T-cell (primary cell): ENCODE data around the gene MRPS34. TPM values are rescaled to one million over a fixed set of nuclear protein-coding genes. Genes with fewer than 3 reads are reported as not detected.

Source experiments
- ATAC-seq, 4 experiments: fragments of 200-7000 bp in 3 of 4; fragments of 150-1000 bp in 1 of 4; cut with Tn5 transposase; replicated peaks in 1 of 4; 1 replicate in 3 of 4; 2 replicates in 1 of 4; pipeline ENCODE4 v1.10.0; 2021; ENCODE audit warnings: moderate library complexity in 3 of 4, mild to moderate bottlenecking in 2 of 4, moderate number of reproducible peaks in 1 of 4
- CTCF ChIA-PET, 2 donors: fragments of 300-600 bp; sonication (Branson Sonifier 250); formaldehyde crosslinking; loops; one replicate each; lab custom pipeline; 2022; ENCODE audit warnings: antibody characterized with exemption in 2 of 2; lab: Charles Lee
- POLR2A ChIA-PET, 2 donors: fragments of 300-600 bp; sonication (Branson Sonifier 250); formaldehyde crosslinking; loops; one replicate each; lab custom pipeline; 2022; ENCODE audit warnings: antibody characterized with exemption in 2 of 2; lab: Charles Lee
- DNase-seq, 35 experiments: peaks; one replicate each; pipeline versions ENCODE4 v3.0.0 to v3.0.0-alpha.2; 2013 to 2023
- H3K27ac ChIP-seq: one replicate; pipeline ENCODE4 v1.5.1; 2013; ENCODE audit warnings: low read length
- H3K27me3 ChIP-seq, 2 experiments: replicated peaks in 1 of 2; 1 replicate in 1 of 2; 2 replicates in 1 of 2; pipeline versions ENCODE4 v1.6.1 to v1.7.0; 2013; ENCODE audit warnings: low read length in 1 of 2, mixed read lengths in 1 of 2; ENCODE audit not compliant: control insufficient read depth in 2 of 2, insufficient read depth in 2 of 2; ENCODE audit errors: extremely low read depth in 1 of 2
- H3K36me3 ChIP-seq, 2 donors: 1 replicate in 1 of 2; 2 replicates in 1 of 2; pipeline versions ENCODE4 v1.6.1 to v1.7.0; 2013; ENCODE audit warnings: low read length in 1 of 2; ENCODE audit not compliant: control insufficient read depth in 2 of 2, insufficient read depth in 1 of 2; ENCODE audit errors: extremely low read depth in 1 of 2
- H3K4me1 ChIP-seq, 2 experiments: 1 replicate in 1 of 2; 2 replicates in 1 of 2; pipeline versions ENCODE4 v1.6.1 to v1.7.0; 2013; ENCODE audit warnings: low read length in 2 of 2, mixed read lengths in 1 of 2; ENCODE audit not compliant: insufficient read depth in 2 of 2, control insufficient read depth in 1 of 2; ENCODE audit errors: extremely low read depth in 1 of 2
- H3K4me3 ChIP-seq, 2 donors: 1 replicate in 1 of 2; 2 replicates in 1 of 2; pipeline versions ENCODE4 v1.5.1 to v1.7.0; 2013; ENCODE audit warnings: mild to moderate bottlenecking in 2 of 2, low read length in 1 of 2, moderate library complexity in 1 of 2; ENCODE audit not compliant: control insufficient read depth in 1 of 2; ENCODE audit errors: extremely low read depth in 1 of 2
- H3K9me3 ChIP-seq: 2 replicates; pipeline ENCODE4 v1.7.0; 2013
- H3K27ac Mint-ChIP-seq, 2 donors: one replicate each; pipeline ENCODE4 v1.8.0; 2020 to 2021; ENCODE audit warnings: mild to moderate bottlenecking in 2 of 2, mixed read lengths in 2 of 2
- H3K27me3 Mint-ChIP-seq, 2 donors: one replicate each; pipeline ENCODE4 v1.8.0; 2021 to 2022; ENCODE audit warnings: mixed read lengths in 2 of 2
- H3K36me3 Mint-ChIP-seq: one replicate; pipeline ENCODE4 v1.8.0; 2021; ENCODE audit warnings: mixed read lengths
- H3K4me1 Mint-ChIP-seq, 3 donors: one replicate each; pipeline ENCODE4 v1.8.0; 2020 to 2022; ENCODE audit warnings: mixed read lengths in 3 of 3, mild to moderate bottlenecking in 1 of 3
- H3K4me3 Mint-ChIP-seq, 3 donors: one replicate each; pipeline ENCODE4 v1.8.0; 2020 to 2022; ENCODE audit warnings: mild to moderate bottlenecking in 3 of 3, mixed read lengths in 3 of 3, moderate library complexity in 3 of 3
- H3K9me3 Mint-ChIP-seq, 3 donors: one replicate each; pipeline ENCODE4 v1.8.0; 2020 to 2022; ENCODE audit warnings: mixed read lengths in 3 of 3
- WGBS: methylation state at CpG from one replicate; pipeline ENCODE4 v1.1.5; 2013; ENCODE audit warnings: missing lambda C conversion rate; ENCODE audit not compliant: insufficient coverage; 5-methylcytosine and 5-hydroxymethylcytosine counted together
- total RNA-seq, 35 experiments: library from RNA in 6 of 35; stranded (reverse) in 6 of 35; fragments of 120-200 nt in 1 of 35; gene quantifications; one replicate each; pipeline versions ENCODE4 v1.2.1 to v1.2.4 and lab custom pipeline; 2013 to 2026

MRPS34 gene
- total RNA-seq, 5 donors from 2014 or later (not counting 1 experiment from before 2014, with no cell fraction given): 37.5 to 91.2 (median 77.9) TPM

- ChIA-PET POLR2A (interaction anchor here in 1 of 2 donors (0.6 kb wide), 1 partner anchor 135 kb away, joined by 5 read pairs; no protein-coding TSS in a partner anchor), CTCF (no interaction called here)
- ATAC-seq (no peak), DNase-seq (no peak)
- peaks cover 5% of the 10 kb centered on the region for H3K36me3 Mint-ChIP-seq
- peaks cover 0 to 9% of the 10 kb centered on the region in 2 experiments for H3K4me1 ChIP-seq
- 96% methylated on average over 54 of the region's 59 CpGs for WGBS
- H3K27ac Mint-ChIP-seq: no peak overlapping the region
- H3K4me3 Mint-ChIP-seq: no peak overlapping the region
- peaks cover 0 to 4% (median 1%) of the 10 kb centered on the region in 3 donors for H3K4me1 Mint-ChIP-seq
- no peaks in the 10 kb centered on the region for H3K27me3 ChIP-seq
- H3K36me3 ChIP-seq: peaks cover 14 to 32% of the 10 kb centered on the region in 2 donors
- no peaks in the 10 kb centered on the region for H3K9me3 ChIP-seq
- no peaks in the 10 kb centered on the region for H3K9me3 Mint-ChIP-seq
- H3K4me3 ChIP-seq: no peak overlapping the region
- H3K27ac ChIP-seq: no peak overlapping the region
- H3K27me3 Mint-ChIP-seq: no peaks in the 10 kb centered on the region
Observed at GRCh38 chr16:1791943-1792812, 19.2 kb upstream of the MRPS34 start.

- Mint-ChIP-seq H3K27ac (no peak overlapping the region), H3K27me3 (no peaks in the 10 kb centered on the region), H3K36me3 (peaks cover 5% of the 10 kb centered on the region), H3K9me3 (no peaks in the 10 kb centered on the region), H3K4me1 (peaks cover 0 to 4% (median 1%) of the 10 kb centered on the region in 3 donors), H3K4me3 (no peak overlapping the region)
- Histone ChIP-seq H3K4me3 (no peak overlapping the region), H3K27me3 (no peaks in the 10 kb centered on the region), H3K36me3 (peaks cover 19 to 40% of the 10 kb centered on the region in 2 donors), H3K4me1 (peaks cover 0 to 13% of the 10 kb centered on the region in 2 experiments), H3K9me3 (no peaks in the 10 kb centered on the region), H3K27ac (no peak overlapping the region)
- ATAC-seq (no peak), DNase-seq (no peak)
- ChIA-PET POLR2A (no interaction called here), CTCF (no interaction called here)
- 95% methylated on average over 53 of the region's 53 CpGs for WGBS
Observed at GRCh38 chr16:1791256-1791942, 18.5 kb upstream of the MRPS34 start.

DNA sequence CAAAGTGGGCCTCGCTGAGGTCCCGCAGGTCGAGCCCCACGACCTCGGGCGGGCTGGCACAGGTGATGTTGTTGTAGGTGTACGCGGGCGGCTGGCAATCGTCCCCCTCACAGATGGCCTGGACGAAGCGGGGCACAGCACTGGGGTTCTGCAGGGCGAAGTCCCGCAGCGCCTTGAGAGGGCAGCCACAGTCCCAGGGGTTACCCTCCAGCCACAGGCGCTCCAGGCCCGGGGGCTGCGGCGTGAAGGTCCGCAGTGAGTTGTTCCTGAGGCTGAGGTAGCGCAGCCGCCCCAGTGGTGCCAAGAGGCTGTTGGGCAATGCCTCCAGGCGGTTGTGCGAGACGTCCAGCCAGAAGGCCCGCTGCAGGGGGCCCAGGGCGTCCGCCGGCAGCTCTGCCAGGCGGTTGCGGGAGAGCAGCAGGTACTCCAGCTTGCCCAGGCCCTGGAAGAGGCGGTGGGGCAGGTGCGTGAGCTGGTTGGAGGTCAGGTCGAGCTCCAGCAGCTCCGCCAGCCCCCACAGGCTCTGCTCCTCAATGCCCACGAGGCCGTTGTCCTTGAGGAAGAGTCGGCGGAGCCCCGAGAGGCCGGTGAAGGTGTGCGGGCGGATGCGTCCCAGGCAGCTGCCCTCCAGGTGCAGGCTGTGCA, 17.8 kb upstream of the MRPS34 start:
- no peak overlapping the region for H3K27ac Mint-ChIP-seq
- Histone ChIP-seq H3K4me3 (no peak overlapping the region), H3K36me3 (peaks cover 19 to 43% of the 10 kb centered on the region in 2 donors), H3K27ac (no peak overlapping the region), H3K9me3 (no peaks in the 10 kb centered on the region), H3K4me1 (peaks cover 0 to 19% of the 10 kb centered on the region in 2 experiments), H3K27me3 (no peaks in the 10 kb centered on the region)
- ChIA-PET POLR2A (no interaction called here), CTCF (no interaction called here)
- peaks cover 2 to 5% (median 4%) of the 10 kb centered on the region in 3 donors for H3K4me1 Mint-ChIP-seq
- no peak overlapping the region for H3K4me3 Mint-ChIP-seq
- WGBS: 97% methylated on average over 38 of the region's 44 CpGs
- H3K36me3 Mint-ChIP-seq: peaks cover 5% of the 10 kb centered on the region
- H3K27me3 Mint-ChIP-seq: no peaks in the 10 kb centered on the region
- ATAC-seq: no peak
- no peaks in the 10 kb centered on the region for H3K9me3 Mint-ChIP-seq
- DNase-seq: no peak

- H3K36me3 Mint-ChIP-seq: peaks cover 5% of the 10 kb centered on the region
- H3K4me3 Mint-ChIP-seq: no peak overlapping the region
- H3K4me3 ChIP-seq: no peak overlapping the region
- no peak for ATAC-seq
- H3K27ac Mint-ChIP-seq: no peak overlapping the region
- WGBS: 98% methylated on average over 14 of the region's 15 CpGs
- CTCF ChIA-PET: no interaction called here
- POLR2A ChIA-PET: no interaction called here
- H3K4me1 ChIP-seq: peaks cover 0 to 24% of the 10 kb centered on the region in 2 experiments
- peak in 1 of 35 experiments; percentile 20 for DNase-seq
- no peaks in the 10 kb centered on the region for H3K27me3 Mint-ChIP-seq
- no peak overlapping the region for H3K27ac ChIP-seq
- peaks cover 20 to 48% of the 10 kb centered on the region in 2 donors for H3K36me3 ChIP-seq
- H3K9me3 ChIP-seq: no peaks in the 10 kb centered on the region
- H3K4me1 Mint-ChIP-seq: peaks cover 4 to 10% (median 7%) of the 10 kb centered on the region in 3 donors
- no peaks in the 10 kb centered on the region for H3K9me3 Mint-ChIP-seq
- no peaks in the 10 kb centered on the region for H3K27me3 ChIP-seq
Observed at GRCh38 chr16:1790261-1790610, 17.3 kb upstream of the MRPS34 start.

GRCh38 chr16:1789643-1790045, 16.7 kb upstream of the MRPS34 start:
- peaks cover 5% of the 10 kb centered on the region for H3K36me3 Mint-ChIP-seq
- no peak for ATAC-seq
- peaks cover 4 to 14% (median 11%) of the 10 kb centered on the region in 3 donors for H3K4me1 Mint-ChIP-seq
- CTCF ChIA-PET: no interaction called here
- Histone ChIP-seq H3K9me3 (no peaks in the 10 kb centered on the region), H3K4me3 (no peak overlapping the region), H3K27me3 (no peaks in the 10 kb centered on the region), H3K27ac (no peak overlapping the region), H3K36me3 (peaks cover 23 to 50% of the 10 kb centered on the region in 2 donors), H3K4me1 (peaks cover 0 to 30% of the 10 kb centered on the region in 2 experiments)
- H3K27ac Mint-ChIP-seq: no peak overlapping the region
- DNase-seq: no peak
- H3K4me3 Mint-ChIP-seq: no peak overlapping the region
- H3K27me3 Mint-ChIP-seq: no peaks in the 10 kb centered on the region
- H3K9me3 Mint-ChIP-seq: no peaks in the 10 kb centered on the region
- WGBS: 91% methylated on average over 5 of the region's 25 CpGs
- POLR2A ChIA-PET: interaction anchor here in 1 of 2 donors (0.6 kb wide), 1 partner anchor 382 kb away, joined by 5 read pairs; no protein-coding TSS in a partner anchor

DNA sequence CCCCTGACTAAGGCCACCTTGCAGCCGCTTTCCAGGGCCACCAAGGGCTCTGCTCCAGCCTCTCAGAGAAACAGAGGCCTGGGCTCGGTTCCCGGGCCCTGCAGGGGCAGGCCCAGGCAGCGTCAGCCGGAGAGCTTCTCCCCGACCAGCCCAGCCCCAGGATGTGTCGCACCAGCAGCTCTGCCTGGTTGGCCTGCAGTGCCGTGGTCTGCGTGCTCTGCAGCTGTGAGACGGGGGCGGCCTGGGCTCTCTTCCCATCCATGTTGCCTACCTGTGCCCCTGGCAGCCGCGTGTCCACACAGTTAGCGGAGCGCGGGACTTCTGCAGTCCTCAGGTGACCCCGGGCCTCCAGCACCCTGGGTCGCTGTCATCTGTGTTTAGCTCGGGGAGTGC, 15.8 kb upstream of the MRPS34 start:
- ATAC-seq (no peak), DNase-seq (no peak)
- Histone ChIP-seq H3K4me3 (no peak overlapping the region), H3K9me3 (no peaks in the 10 kb centered on the region), H3K27me3 (no peaks in the 10 kb centered on the region), H3K4me1 (peaks cover 0 to 38% of the 10 kb centered on the region in 2 experiments), H3K27ac (no peak overlapping the region), H3K36me3 (peaks cover 23 to 54% of the 10 kb centered on the region in 2 donors)
- WGBS: 92% methylated on average over 19 of the region's 19 CpGs
- Mint-ChIP-seq H3K4me3 (no peak overlapping the region), H3K27me3 (no peaks in the 10 kb centered on the region), H3K27ac (no peak overlapping the region), H3K9me3 (no peaks in the 10 kb centered on the region), H3K4me1 (peaks cover 4 to 18% (median 16%) of the 10 kb centered on the region in 3 donors), H3K36me3 (peaks cover 5% of the 10 kb centered on the region)
- ChIA-PET CTCF (no interaction called here), POLR2A (no interaction called here)
